GM21528 (cell line): ENCODE results near the gene TMEM135.
A peak's percentile ranks its signal among the peaks of the same experiment; 100 is the strongest.
"Not testable (repeated sequence)": the region's sequence is repeated elsewhere in the genome, so short reads cannot be mapped to it uniquely, and the experiment has no call there.

Experiments used
- ATAC-seq: cut with Tn5 transposase; IDR thresholded peaks from one replicate; pipeline ENCODE4 v1.9.1; 2021; ENCODE audit warnings: mild to moderate bottlenecking, moderate library complexity; ENCODE audit not compliant: unreplicated experiment, low FRiP score

TMEM135 gene

GRCh38 chr11:87020336-87020735, 17.4 kb upstream of the TMEM135 start:
- no peak for ATAC-seq

GRCh38 chr11:87020764-87021365, 16.9 kb upstream of the TMEM135 start:
- no peak for ATAC-seq

GRCh38 chr11:87022254-87022653, 15.5 kb upstream of the TMEM135 start:
- ATAC-seq: no peak

- no peak for ATAC-seq
Measured at GRCh38 chr11:87022738-87023137, 15.0 kb upstream of the TMEM135 start.

GRCh38 chr11:87026415-87026814, 11.3 kb upstream of the TMEM135 start:
- ATAC-seq: not testable (repeated sequence)

- ATAC-seq: peak; percentile 76
Measured at GRCh38 chr11:87030458-87031054, 7.2 kb upstream of the TMEM135 start.

- ATAC-seq: no peak
Measured at GRCh38 chr11:87031433-87032170, 6.1 kb upstream of the TMEM135 start.

GRCh38 chr11:87033561-87033960, 4.2 kb upstream of the TMEM135 start:
- ATAC-seq: no peak

- ATAC-seq: no peak
Measured at GRCh38 chr11:87035976-87036583, 1.7 kb upstream of the TMEM135 start.

GRCh38 chr11:87036756-87037449, 831 bp upstream of the TMEM135 start:
- peak; percentile 19 for ATAC-seq

- ATAC-seq: no peak
Measured at GRCh38 chr11:87038235-87038977, 672 bp downstream of the TMEM135 start.

GRCh38 chr11:87039371-87039770, 1.6 kb downstream of the TMEM135 start:
- no peak for ATAC-seq

- ATAC-seq: no peak
Measured at GRCh38 chr11:87043894-87044293, 6.2 kb downstream of the TMEM135 start.

- no peak for ATAC-seq
Measured at GRCh38 chr11:87046824-87047223, 9.1 kb downstream of the TMEM135 start.

GRCh38 chr11:87056091-87056490, 18.4 kb downstream of the TMEM135 start:
- ATAC-seq: no peak

- no peak for ATAC-seq
Measured at GRCh38 chr11:87057749-87058148, 20.0 kb downstream of the TMEM135 start.

GRCh38 chr11:87059596-87060390, 22.1 kb downstream of the TMEM135 start:
- ATAC-seq: no peak

GRCh38 chr11:87061766-87062165, 24.0 kb downstream of the TMEM135 start:
- ATAC-seq: no peak

GRCh38 chr11:87063982-87064381, 26.2 kb downstream of the TMEM135 start:
- ATAC-seq: no peak
